ENCODE results near the gene CACNA1D.

Gene CACNA1D

DNA sequence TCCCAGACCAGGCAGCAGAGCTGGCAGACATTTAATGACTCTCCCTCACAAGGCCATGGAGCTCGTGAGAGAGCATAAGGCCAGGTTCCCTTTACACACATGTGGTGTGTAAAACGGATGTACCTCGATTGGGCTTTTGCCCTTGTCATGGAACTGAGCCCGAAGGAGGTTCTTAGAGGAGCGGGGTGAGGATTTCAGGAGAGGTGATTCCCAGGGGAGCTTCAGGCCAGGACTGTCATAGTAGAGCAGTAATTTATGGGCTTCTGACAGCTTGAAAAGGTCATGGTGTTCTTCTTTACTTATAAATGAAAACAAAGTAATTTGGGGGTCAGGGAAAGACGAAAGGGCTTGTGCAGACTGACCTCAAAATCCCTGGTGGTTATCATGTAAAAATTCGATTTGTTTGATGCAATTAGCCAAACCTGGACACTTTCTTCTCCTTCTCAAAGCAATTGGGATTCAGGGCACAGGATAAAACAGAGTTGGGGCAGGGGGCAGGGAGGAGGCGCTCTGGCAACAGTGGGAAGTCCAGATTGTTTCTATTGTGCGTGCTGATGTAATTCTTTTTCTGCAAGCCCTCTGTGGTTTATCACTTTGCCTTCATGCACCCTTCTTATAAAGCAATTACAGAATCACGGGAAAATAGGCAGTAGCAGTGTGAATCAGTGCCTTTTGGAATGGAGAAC, 51.0 kb downstream of the CACNA1D start:
- Histone ChIP-seq H3K9ac (ENCODE audit: low read length in 5 of 5) (no peak overlapping the region), H3K27ac (ENCODE audit: low read depth, low read length) (no peak overlapping the region)

DNA sequence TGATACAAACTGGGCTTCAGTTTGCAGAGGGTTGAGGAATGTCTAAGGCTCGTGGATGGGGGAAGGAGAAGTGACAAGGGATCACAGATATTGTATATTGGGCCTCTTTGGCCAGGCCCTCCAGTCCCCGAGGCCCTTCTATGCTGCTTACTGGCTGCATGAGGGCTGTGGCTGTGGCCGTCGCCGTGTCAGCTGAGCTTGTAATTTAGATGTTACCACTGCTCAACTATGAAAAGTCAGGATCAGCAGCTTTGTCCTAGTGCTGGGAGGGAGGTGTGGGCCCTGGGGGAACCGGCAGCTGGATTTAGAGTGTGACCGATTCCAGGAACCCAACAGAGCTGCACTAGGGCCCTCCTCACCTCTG, 51.6 kb downstream of the CACNA1D start:
- H3K9me3 ChIP-seq (ENCODE audit: control insufficient read depth in 5 of 5, low read length in 5 of 5), result no peaks in the 10 kb centered on the region
- no peak overlapping the region for H3K27ac ChIP-seq (ENCODE audit: low read depth, low read length)
- H3K36me3 ChIP-seq (ENCODE audit: control insufficient read depth in 5 of 5, insufficient read depth in 5 of 5, low read length in 5 of 5), result no peaks in the 10 kb centered on the region
- H3K4me1 ChIP-seq (ENCODE audit: control insufficient read depth in 5 of 5, insufficient read depth in 5 of 5, low read length in 5 of 5), result peaks cover 0 to 3% (median 0%) of the 10 kb centered on the region in 5 donors
- no peak overlapping the region for H3K4me3 ChIP-seq (ENCODE audit: low read depth in 1 of 5, low read length in 5 of 5)
- no peak overlapping the region for H3K9ac ChIP-seq (ENCODE audit: low read length in 5 of 5)
- peaks cover 0 to 4% (median 0%) of the 10 kb centered on the region in 5 donors for H3K27me3 ChIP-seq (ENCODE audit: control insufficient read depth in 5 of 5, insufficient read depth in 4 of 5, low read length in 5 of 5)

More for the DNA sequence above, 51.0 kb downstream of the CACNA1D start:
- Histone ChIP-seq H3K27me3 (ENCODE audit: control insufficient read depth in 5 of 5, insufficient read depth in 4 of 5, low read length in 5 of 5) (peaks cover 0 to 4% (median 0%) of the 10 kb centered on the region in 5 donors), H3K9me3 (ENCODE audit: control insufficient read depth in 5 of 5, low read length in 5 of 5) (no peaks in the 10 kb centered on the region), H3K4me1 (ENCODE audit: control insufficient read depth in 5 of 5, insufficient read depth in 5 of 5, low read length in 5 of 5) (peaks cover 0 to 3% (median 0%) of the 10 kb centered on the region in 5 donors), H3K36me3 (ENCODE audit: control insufficient read depth in 5 of 5, insufficient read depth in 5 of 5, low read length in 5 of 5) (no peaks in the 10 kb centered on the region), H3K4me3 (ENCODE audit: low read depth in 1 of 5, low read length in 5 of 5) (no peak overlapping the region)

DNA sequence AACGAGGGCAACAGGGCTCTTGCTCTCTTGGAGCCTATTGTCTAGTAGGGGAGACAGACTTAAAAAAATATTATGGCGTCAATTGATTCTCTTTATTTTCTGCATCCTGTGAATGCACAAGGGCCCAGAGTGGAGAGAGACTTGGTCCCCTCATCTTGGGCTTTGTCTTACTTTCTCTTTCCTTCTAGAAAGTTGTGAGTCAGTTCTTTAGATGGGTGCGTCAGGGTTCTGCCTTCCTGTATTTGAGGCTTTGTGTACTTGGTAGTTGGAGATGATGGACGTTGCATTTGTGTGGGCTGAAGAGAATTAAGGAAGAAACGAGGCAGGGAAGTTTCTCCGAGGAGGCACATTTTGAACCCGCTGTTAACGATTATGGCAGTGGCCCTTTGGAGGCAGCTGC, 52.9 kb downstream of the CACNA1D start:
- peaks cover 0 to 4% (median 0%) of the 10 kb centered on the region in 5 donors for H3K27me3 ChIP-seq (ENCODE audit: control insufficient read depth in 5 of 5, insufficient read depth in 4 of 5, low read length in 5 of 5)
- no peak overlapping the region for H3K27ac ChIP-seq (ENCODE audit: low read depth, low read length)
- H3K36me3 ChIP-seq (ENCODE audit: control insufficient read depth in 5 of 5, insufficient read depth in 5 of 5, low read length in 5 of 5), result no peaks in the 10 kb centered on the region
- H3K9ac ChIP-seq (ENCODE audit: low read length in 5 of 5), result no peak overlapping the region
- no peak overlapping the region for H3K4me3 ChIP-seq (ENCODE audit: low read depth in 1 of 5, low read length in 5 of 5)
- H3K9me3 ChIP-seq (ENCODE audit: control insufficient read depth in 5 of 5, low read length in 5 of 5), result no peaks in the 10 kb centered on the region
- H3K4me1 ChIP-seq (ENCODE audit: control insufficient read depth in 5 of 5, insufficient read depth in 5 of 5, low read length in 5 of 5), result peaks cover 0 to 3% (median 0%) of the 10 kb centered on the region in 5 donors

DNA sequence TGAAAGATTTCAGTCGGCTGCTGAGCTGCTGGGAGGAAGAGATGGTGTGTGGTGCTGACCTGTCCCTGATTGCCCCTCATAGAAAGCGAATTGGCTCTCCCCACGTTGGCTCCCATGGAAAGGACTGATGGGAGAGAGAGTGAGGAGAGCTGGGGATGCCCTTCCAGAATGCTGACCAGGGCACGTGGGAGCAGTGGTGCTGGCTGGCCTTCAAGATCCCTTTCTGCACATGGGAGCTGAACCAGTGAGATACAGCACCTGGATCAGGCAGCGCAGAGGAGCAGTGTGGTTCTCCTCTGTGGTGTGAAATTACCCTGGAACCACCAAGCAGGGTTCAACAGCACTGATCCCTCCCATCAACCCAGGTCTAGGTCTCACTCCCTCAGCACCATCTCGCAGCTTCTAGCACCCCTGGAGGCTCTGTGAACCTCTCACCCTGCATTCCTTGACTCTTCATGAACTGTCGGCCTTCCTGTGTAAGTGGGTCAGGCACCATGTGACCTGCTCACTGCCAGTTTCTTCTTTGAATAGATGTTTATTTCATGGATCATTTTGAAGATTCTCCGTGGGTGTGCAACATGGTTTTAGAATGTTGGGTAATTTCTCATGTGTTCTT, 55.7 kb downstream of the CACNA1D start:
- H3K36me3 ChIP-seq (ENCODE audit: control insufficient read depth in 5 of 5, insufficient read depth in 5 of 5, low read length in 5 of 5), result no peaks in the 10 kb centered on the region
- peaks cover 0 to 4% (median 0%) of the 10 kb centered on the region in 5 donors for H3K27me3 ChIP-seq (ENCODE audit: control insufficient read depth in 5 of 5, insufficient read depth in 4 of 5, low read length in 5 of 5)
- peaks cover 0 to 3% (median 0%) of the 10 kb centered on the region in 5 donors for H3K4me1 ChIP-seq (ENCODE audit: control insufficient read depth in 5 of 5, insufficient read depth in 5 of 5, low read length in 5 of 5)
- H3K9me3 ChIP-seq (ENCODE audit: control insufficient read depth in 5 of 5, low read length in 5 of 5), result no peaks in the 10 kb centered on the region
- no peak overlapping the region for H3K9ac ChIP-seq (ENCODE audit: low read length in 5 of 5)
- no peak overlapping the region for H3K4me3 ChIP-seq (ENCODE audit: low read depth in 1 of 5, low read length in 5 of 5)
- no peak overlapping the region for H3K27ac ChIP-seq (ENCODE audit: low read depth, low read length)

DNA sequence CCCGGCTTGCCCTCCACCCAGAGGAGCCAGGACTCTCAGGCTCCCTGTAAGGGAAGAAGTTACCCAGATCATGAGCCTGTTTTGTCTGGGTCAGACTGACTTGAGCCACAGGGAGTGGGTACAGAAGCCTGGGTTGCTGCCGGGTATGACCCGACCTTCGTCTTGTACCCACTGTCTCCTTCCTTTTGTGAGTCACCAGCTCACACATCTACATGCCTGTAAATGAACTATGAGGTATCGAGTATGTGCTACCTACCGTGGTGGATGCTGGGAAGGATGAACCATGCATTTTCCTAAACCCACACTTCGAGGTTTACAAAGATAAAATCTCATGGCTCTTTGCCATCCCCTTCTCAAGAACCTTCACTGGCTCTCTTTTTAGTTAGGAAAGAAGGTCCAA, 56.9 kb downstream of the CACNA1D start:
- no peaks in the 10 kb centered on the region for H3K36me3 ChIP-seq (ENCODE audit: control insufficient read depth in 5 of 5, insufficient read depth in 5 of 5, low read length in 5 of 5)
- H3K4me1 ChIP-seq (ENCODE audit: control insufficient read depth in 5 of 5, insufficient read depth in 5 of 5, low read length in 5 of 5), result no peaks in the 10 kb centered on the region
- H3K4me3 ChIP-seq (ENCODE audit: low read depth in 1 of 5, low read length in 5 of 5), result no peak overlapping the region
- H3K9me3 ChIP-seq (ENCODE audit: control insufficient read depth in 5 of 5, low read length in 5 of 5), result no peaks in the 10 kb centered on the region
- peaks cover 0 to 2% (median 0%) of the 10 kb centered on the region in 5 donors for H3K27me3 ChIP-seq (ENCODE audit: control insufficient read depth in 5 of 5, insufficient read depth in 4 of 5, low read length in 5 of 5)
- H3K9ac ChIP-seq (ENCODE audit: low read length in 5 of 5), result no peak overlapping the region
- no peak overlapping the region for H3K27ac ChIP-seq (ENCODE audit: low read depth, low read length)

DNA sequence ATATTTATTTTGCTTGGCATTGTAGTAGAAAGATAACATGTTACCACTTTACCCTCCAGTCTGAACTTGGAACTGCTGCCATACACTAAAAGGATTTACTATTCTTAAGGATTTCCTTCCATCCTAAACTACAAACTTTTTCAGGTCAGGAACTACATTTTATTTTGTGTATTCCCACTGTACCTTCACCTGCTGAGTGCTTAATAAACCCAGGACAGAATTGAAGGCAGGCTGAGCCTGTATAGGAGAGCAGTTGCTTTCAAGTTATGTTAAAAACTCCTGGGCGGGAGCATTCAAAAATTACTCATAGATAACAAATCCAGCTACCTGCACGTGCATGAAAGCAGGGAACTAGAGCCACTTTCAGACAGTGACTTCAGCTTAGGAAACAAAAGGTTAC, 58.3 kb downstream of the CACNA1D start:
- H3K27ac ChIP-seq (ENCODE audit: low read depth, low read length), result no peak overlapping the region
- no peaks in the 10 kb centered on the region for H3K4me1 ChIP-seq (ENCODE audit: control insufficient read depth in 5 of 5, insufficient read depth in 5 of 5, low read length in 5 of 5)
- no peaks in the 10 kb centered on the region for H3K27me3 ChIP-seq (ENCODE audit: control insufficient read depth in 5 of 5, insufficient read depth in 4 of 5, low read length in 5 of 5)
- no peak overlapping the region for H3K4me3 ChIP-seq (ENCODE audit: low read depth in 1 of 5, low read length in 5 of 5)
- no peaks in the 10 kb centered on the region for H3K9me3 ChIP-seq (ENCODE audit: control insufficient read depth in 5 of 5, low read length in 5 of 5)
- no peaks in the 10 kb centered on the region for H3K36me3 ChIP-seq (ENCODE audit: control insufficient read depth in 5 of 5, insufficient read depth in 5 of 5, low read length in 5 of 5)
- H3K9ac ChIP-seq (ENCODE audit: low read length in 5 of 5), result no peak overlapping the region

DNA sequence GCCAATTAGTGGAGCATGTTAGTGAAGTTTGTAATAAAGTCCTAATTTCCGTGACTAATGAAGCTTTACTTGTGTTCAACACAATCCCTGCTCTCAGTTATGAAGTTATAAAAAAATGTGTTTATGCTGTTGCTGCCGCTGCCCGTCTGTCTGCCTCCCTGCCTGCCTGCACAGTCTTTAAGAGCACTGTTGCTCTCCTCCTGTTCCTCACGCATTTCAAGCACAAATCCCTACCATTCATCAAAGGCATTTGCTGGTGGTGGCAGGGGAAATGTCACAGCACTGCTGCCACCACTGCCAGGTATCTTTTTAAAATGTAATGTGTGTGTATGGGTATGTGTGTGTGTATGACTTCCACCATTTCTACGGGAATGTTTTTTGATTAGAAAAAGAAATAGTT, 58.8 kb downstream of the CACNA1D start:
- no peak overlapping the region for H3K4me3 ChIP-seq (ENCODE audit: low read depth in 1 of 5, low read length in 5 of 5)
- H3K27ac ChIP-seq (ENCODE audit: low read depth, low read length), result no peak overlapping the region
- H3K36me3 ChIP-seq (ENCODE audit: control insufficient read depth in 5 of 5, insufficient read depth in 5 of 5, low read length in 5 of 5), result no peaks in the 10 kb centered on the region
- no peak overlapping the region for H3K9ac ChIP-seq (ENCODE audit: low read length in 5 of 5)
- no peaks in the 10 kb centered on the region for H3K4me1 ChIP-seq (ENCODE audit: control insufficient read depth in 5 of 5, insufficient read depth in 5 of 5, low read length in 5 of 5)
- no peaks in the 10 kb centered on the region for H3K9me3 ChIP-seq (ENCODE audit: control insufficient read depth in 5 of 5, low read length in 5 of 5)
- H3K27me3 ChIP-seq (ENCODE audit: control insufficient read depth in 5 of 5, insufficient read depth in 4 of 5, low read length in 5 of 5), result no peaks in the 10 kb centered on the region

DNA sequence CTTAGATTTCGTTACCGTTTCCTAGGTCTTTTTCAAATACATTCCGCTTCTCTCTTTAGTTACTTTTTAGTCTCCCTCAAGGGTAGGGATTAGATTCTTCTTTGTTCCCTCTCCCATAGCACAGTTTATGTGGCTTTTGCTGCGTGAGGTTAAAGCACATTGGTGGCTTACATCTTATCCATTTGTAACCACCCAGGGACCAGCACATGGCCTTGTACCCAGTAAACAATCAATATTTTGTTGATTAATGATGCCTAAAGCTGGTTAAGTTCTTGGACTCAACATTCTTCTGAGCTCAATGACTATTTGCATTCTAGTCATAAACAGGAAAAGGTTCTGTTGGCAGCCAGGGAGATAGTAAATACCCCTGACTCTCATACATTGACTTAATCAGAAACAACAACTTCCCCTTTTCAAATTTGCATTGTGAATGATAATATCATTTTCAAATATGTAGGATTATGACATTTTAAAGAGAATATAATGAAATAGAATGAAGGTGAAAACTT, 60.2 kb downstream of the CACNA1D start:
- Histone ChIP-seq H3K27me3 (ENCODE audit: control insufficient read depth in 5 of 5, insufficient read depth in 4 of 5, low read length in 5 of 5) (no peaks in the 10 kb centered on the region), H3K27ac (ENCODE audit: low read depth, low read length) (no peak overlapping the region), H3K9ac (ENCODE audit: low read length in 5 of 5) (no peak overlapping the region), H3K36me3 (ENCODE audit: control insufficient read depth in 5 of 5, insufficient read depth in 5 of 5, low read length in 5 of 5) (no peaks in the 10 kb centered on the region), H3K4me3 (ENCODE audit: low read depth in 1 of 5, low read length in 5 of 5) (no peak overlapping the region), H3K4me1 (ENCODE audit: control insufficient read depth in 5 of 5, insufficient read depth in 5 of 5, low read length in 5 of 5) (no peaks in the 10 kb centered on the region), H3K9me3 (ENCODE audit: control insufficient read depth in 5 of 5, low read length in 5 of 5) (peaks cover 0 to 4% (median 3%) of the 10 kb centered on the region in 5 donors)

DNA sequence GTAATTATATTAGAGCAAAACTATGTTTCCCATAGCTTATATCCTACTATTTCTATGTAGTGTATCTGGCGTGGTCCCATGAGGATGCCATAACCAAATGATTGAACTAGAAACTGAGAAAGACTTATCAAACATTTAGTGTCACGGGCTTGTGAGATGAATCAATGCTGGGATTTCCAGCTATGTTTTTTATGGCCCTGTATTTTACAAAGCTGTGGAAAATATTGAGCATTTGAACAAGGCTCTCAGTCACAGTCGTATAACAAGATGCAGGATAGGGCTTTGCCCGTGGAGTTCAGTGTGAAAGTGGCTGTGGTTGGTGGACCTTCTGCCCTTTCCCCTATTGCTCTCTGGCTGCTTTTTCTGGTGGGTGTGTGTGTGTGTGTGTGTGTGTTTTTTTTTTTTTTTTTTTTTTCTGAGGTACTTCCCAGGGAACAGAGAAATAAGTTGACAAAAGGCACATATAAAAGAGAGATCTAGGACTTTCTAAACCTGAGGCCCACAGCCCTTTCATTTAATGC, 60.7 kb downstream of the CACNA1D start:
- H3K36me3 ChIP-seq (ENCODE audit: control insufficient read depth in 5 of 5, insufficient read depth in 5 of 5, low read length in 5 of 5), result no peaks in the 10 kb centered on the region
- H3K4me1 ChIP-seq (ENCODE audit: control insufficient read depth in 5 of 5, insufficient read depth in 5 of 5, low read length in 5 of 5), result no peaks in the 10 kb centered on the region
- H3K4me3 ChIP-seq (ENCODE audit: low read depth in 1 of 5, low read length in 5 of 5), result no peak overlapping the region
- H3K9ac ChIP-seq (ENCODE audit: low read length in 5 of 5), result no peak overlapping the region
- peaks cover 0 to 5% (median 4%) of the 10 kb centered on the region in 5 donors for H3K9me3 ChIP-seq (ENCODE audit: control insufficient read depth in 5 of 5, low read length in 5 of 5)
- H3K27me3 ChIP-seq (ENCODE audit: control insufficient read depth in 5 of 5, insufficient read depth in 4 of 5, low read length in 5 of 5), result no peaks in the 10 kb centered on the region
- no peak overlapping the region for H3K27ac ChIP-seq (ENCODE audit: low read depth, low read length)

DNA sequence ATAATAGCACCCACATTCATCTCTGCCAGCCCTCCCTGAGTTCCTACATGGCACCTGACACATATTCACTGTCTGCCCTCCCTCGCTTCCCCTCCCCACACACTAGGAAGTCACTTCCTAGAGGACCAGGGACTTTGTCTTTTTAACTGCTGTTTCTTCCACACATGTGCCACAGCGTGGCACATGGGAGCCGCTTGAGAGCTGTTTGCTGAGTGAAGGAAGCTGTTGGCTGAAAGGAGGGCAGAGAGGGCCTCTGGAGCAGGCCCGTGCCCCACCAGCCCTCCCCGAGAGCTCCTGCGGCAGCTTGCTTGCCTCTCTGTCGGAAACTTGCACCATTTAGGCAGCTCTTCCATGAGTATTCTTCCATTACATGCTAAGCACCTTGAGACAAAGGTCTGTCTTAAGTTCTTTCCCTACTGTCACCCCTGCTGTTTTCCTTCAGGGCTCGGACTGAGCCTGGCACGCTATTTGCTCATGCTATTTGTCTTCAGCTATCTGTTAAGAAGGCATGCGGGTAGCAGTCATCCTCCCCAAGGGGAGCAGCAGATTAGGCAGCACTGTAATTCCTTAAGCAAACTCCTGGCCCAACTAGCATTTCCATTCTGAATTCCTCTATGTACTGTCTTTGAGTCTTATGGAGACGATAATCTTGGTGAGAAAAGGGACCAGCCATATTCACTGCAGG, 72.2 kb downstream of the CACNA1D start:
- H3K27me3 ChIP-seq (ENCODE audit: control insufficient read depth in 5 of 5, insufficient read depth in 4 of 5, low read length in 5 of 5), result peaks cover 0 to 6% (median 0%) of the 10 kb centered on the region in 5 donors
- H3K27ac ChIP-seq (ENCODE audit: low read depth, low read length), result no peak overlapping the region
- H3K4me1 ChIP-seq (ENCODE audit: control insufficient read depth in 5 of 5, insufficient read depth in 5 of 5, low read length in 5 of 5), result no peaks in the 10 kb centered on the region

More for the DNA sequence above, 72.2 kb downstream of the CACNA1D start:
- Histone ChIP-seq H3K9ac (ENCODE audit: low read length in 5 of 5) (no peak overlapping the region), H3K36me3 (ENCODE audit: control insufficient read depth in 5 of 5, insufficient read depth in 5 of 5, low read length in 5 of 5) (no peaks in the 10 kb centered on the region), H3K9me3 (ENCODE audit: control insufficient read depth in 5 of 5, low read length in 5 of 5) (no peaks in the 10 kb centered on the region), H3K4me3 (ENCODE audit: low read depth in 1 of 5, low read length in 5 of 5) (no peak overlapping the region)
